Measurements from ENCODE around the gene TESK2. TPM values are rescaled to one million over a fixed set of nuclear protein-coding genes. Genes with fewer than 3 reads are reported as not detected.

The TESK2 gene
- polyA plus RNA-seq, 1 donor from 2014 or later: 0.51 TPM

GRCh38 chr1:45380730-45381129 lies 110.2 kb downstream of the TESK2 start:
- Histone ChIP-seq H3K9me3 (ENCODE audit: low read length) (no peaks in the 10 kb centered on the region), H3K4me3 (ENCODE audit: low read length) (no peak overlapping the region), H2AFZ (ENCODE audit: low read depth, low read length) (no peak overlapping the region), H3F3A (ENCODE audit: insufficient read depth, low read length, poor library complexity, severe bottlenecking) (no peaks in the 10 kb centered on the region), H3K79me2 (replicated peaks; ENCODE audit: insufficient read depth, low read length) (no peaks in the 10 kb centered on the region), H3K36me3 (ENCODE audit: insufficient read depth, low read length) (no peaks in the 10 kb centered on the region), H3K27me3 (ENCODE audit: insufficient read depth, low read depth, low read length) (no peaks in the 10 kb centered on the region), H3K4me2 (ENCODE audit: low read length) (no peak overlapping the region), H3K27ac (ENCODE audit: low read length) (no peak overlapping the region), H4K20me1 (ENCODE audit: insufficient read depth) (no peaks in the 10 kb centered on the region), H3K9me2 (ENCODE audit: insufficient read depth, low read length) (no peaks in the 10 kb centered on the region), H3K9ac (ENCODE audit: low read length) (no peak overlapping the region)
- no peak for TF ChIP-seq POLR2AphosphoS5 (IDR thresholded peaks at IDR 0.05)
- TF ChIP-seq MXI1 (conservative IDR thresholded peaks at IDR 0.05; ENCODE audit: poor library complexity, severe bottlenecking): no peak
- TF ChIP-seq CTCF (IDR thresholded peaks at IDR 0.05; ENCODE audit: poor library complexity, severe bottlenecking): no peak
- TF ChIP-seq EZH2 (IDR thresholded peaks at IDR 0.05; ENCODE audit: borderline replicate concordance, insufficient read depth, low read length, poor library complexity, severe bottlenecking): no peak

- no peak overlapping the region for H3K9ac ChIP-seq (ENCODE audit: low read length)
- TF ChIP-seq EZH2 (IDR thresholded peaks at IDR 0.05; ENCODE audit: borderline replicate concordance, insufficient read depth, low read length, poor library complexity, severe bottlenecking) (no peak), EP300 (conservative IDR thresholded peaks at IDR 0.05; ENCODE audit: poor library complexity, severe bottlenecking) (no peak), MXI1 (conservative IDR thresholded peaks at IDR 0.05; ENCODE audit: poor library complexity, severe bottlenecking) (no peak), CTCF (IDR thresholded peaks at IDR 0.05; ENCODE audit: poor library complexity, severe bottlenecking) (no peak), TAF1 (IDR thresholded peaks at IDR 0.05; ENCODE audit: low read depth) (no peak), REST (IDR thresholded peaks at IDR 0.05; ENCODE audit: borderline replicate concordance) (no peak), RAD21 (conservative IDR thresholded peaks at IDR 0.05) (no peak), POLR2AphosphoS5 (IDR thresholded peaks at IDR 0.05) (no peak), SMC3 (conservative IDR thresholded peaks at IDR 0.05; ENCODE audit: poor library complexity) (no peak)
- H3F3A ChIP-seq (ENCODE audit: insufficient read depth, low read length, poor library complexity, severe bottlenecking): no peaks in the 10 kb centered on the region
- H3K36me3 ChIP-seq (ENCODE audit: insufficient read depth, low read length): no peaks in the 10 kb centered on the region
- H2AFZ ChIP-seq (ENCODE audit: low read depth, low read length): no peak overlapping the region
- H3K4me2 ChIP-seq (ENCODE audit: low read length): no peak overlapping the region
- H3K27ac ChIP-seq (ENCODE audit: low read length): no peak overlapping the region
- no peaks in the 10 kb centered on the region for H3K9me2 ChIP-seq (ENCODE audit: insufficient read depth, low read length)
- H3K9me3 ChIP-seq (ENCODE audit: low read length): no peaks in the 10 kb centered on the region
- H3K4me3 ChIP-seq (ENCODE audit: low read length): no peak overlapping the region
- no peaks in the 10 kb centered on the region for H3K79me2 ChIP-seq (replicated peaks; ENCODE audit: insufficient read depth, low read length)
- no peaks in the 10 kb centered on the region for H3K27me3 ChIP-seq (ENCODE audit: insufficient read depth, low read depth, low read length)
- no peaks in the 10 kb centered on the region for H4K20me1 ChIP-seq (ENCODE audit: insufficient read depth)
These were observed 110.8 kb downstream of the TESK2 start for GRCh38 chr1:45380125-45380524.

All from neural cell (in vitro differentiated cells).